Common myeloid progenitor, CD34-positive (primary cell): ENCODE measurements around the gene BANP.
"Not testable (repeated sequence)": the region's sequence is repeated elsewhere in the genome, so short reads cannot be mapped to it uniquely, and the experiment has no call there.

Source experiments
- CTCF ChIA-PET: fragments of 350-600 bp; sonication (Branson Sonifier 250); formaldehyde crosslinking; loops from one replicate; lab custom pipeline; 2021; ENCODE audit warnings: antibody characterized with exemption; lab: Charles Lee
- POLR2A ChIA-PET: fragments of 350-600 bp; sonication (Branson Sonifier 250); formaldehyde crosslinking; loops from one replicate; lab custom pipeline; 2021; ENCODE audit warnings: antibody characterized with exemption; lab: Charles Lee
- DNase-seq, 3 donors: peaks; one replicate each; pipeline versions ENCODE4 v3.0.0 to v3.0.0-alpha.2; 2013
- H3K27ac ChIP-seq, 2 experiments: 1 replicate in 1 of 2; 2 replicates in 1 of 2; pipeline ENCODE4 v1.7.0; 2013; ENCODE audit warnings: inconsistent platforms in 2 of 2, low read length in 2 of 2, mild to moderate bottlenecking in 2 of 2, low read depth in 1 of 2, moderate library complexity in 1 of 2; ENCODE audit not compliant: severe bottlenecking in 2 of 2, insufficient read depth in 1 of 2, poor library complexity in 1 of 2
- H3K27me3 ChIP-seq, 5 experiments: replicated peaks in 2 of 5; 1 replicate in 3 of 5; 2 replicates in 2 of 5; pipeline versions ENCODE4 v1.6.1 to v1.7.0; 2013; ENCODE audit warnings: low read length in 4 of 5, mild to moderate bottlenecking in 2 of 5, moderate library complexity in 2 of 5, inconsistent platforms in 1 of 5; ENCODE audit not compliant: insufficient read depth in 5 of 5, control insufficient read depth in 4 of 5
- H3K36me3 ChIP-seq, 4 experiments: 1 replicate in 2 of 4; 2 replicates in 2 of 4; pipeline versions ENCODE4 v1.6.1 to v1.7.0; 2013; ENCODE audit warnings: low read length in 3 of 4, control low read depth in 1 of 4, mild to moderate bottlenecking in 1 of 4; ENCODE audit not compliant: control insufficient read depth in 4 of 4, insufficient read depth in 4 of 4
- H3K4me1 ChIP-seq, 4 experiments: 1 replicate in 3 of 4; 2 replicates in 1 of 4; pipeline versions ENCODE4 v1.6.1 to v1.7.1; 2013; ENCODE audit warnings: low read length in 3 of 4, mild to moderate bottlenecking in 3 of 4, control low read depth in 1 of 4, inconsistent platforms in 1 of 4, moderate library complexity in 1 of 4; ENCODE audit not compliant: control insufficient read depth in 4 of 4, insufficient read depth in 4 of 4; ENCODE audit errors: control extremely low read depth in 1 of 4
- H3K4me3 ChIP-seq, 7 experiments: 1 replicate in 4 of 7; 2 replicates in 3 of 7; pipeline versions ENCODE4 v1.5.1 to v1.7.0; 2013; ENCODE audit warnings: mild to moderate bottlenecking in 7 of 7, low read length in 6 of 7, moderate library complexity in 6 of 7, inconsistent platforms in 2 of 7, low read depth in 2 of 7, control low read depth in 1 of 7; ENCODE audit not compliant: insufficient read depth in 4 of 7, control insufficient read depth in 1 of 7; ENCODE audit errors: extremely low read depth in 1 of 7
- H3K9me3 ChIP-seq, 5 experiments: 1 replicate in 4 of 5; 2 replicates in 1 of 5; pipeline versions ENCODE4 v1.6.1 to v1.7.1; 2013; ENCODE audit warnings: low read length in 4 of 5, mild to moderate bottlenecking in 2 of 5, inconsistent platforms in 1 of 5, low read depth in 1 of 5, moderate library complexity in 1 of 5; ENCODE audit not compliant: control insufficient read depth in 4 of 5, insufficient read depth in 2 of 5; ENCODE audit errors: control extremely low read depth in 1 of 5
- WGBS: methylation state at CpG from one replicate; pipeline ENCODE4 v1.1.5; 2013; ENCODE audit not compliant: insufficient coverage; 5-methylcytosine and 5-hydroxymethylcytosine counted together

BANP gene

GRCh38 chr16:88093556-88094252, 142.5 kb downstream of the BANP start:
- CTCF ChIA-PET, H3K4me3 ChIP-seq, DNase-seq, H3K27ac ChIP-seq, POLR2A ChIA-PET, H3K4me1 ChIP-seq, H3K27me3 ChIP-seq, H3K36me3 ChIP-seq: not testable (repeated sequence)
- H3K9me3 ChIP-seq = peaks cover 0 to 12% (median 5%) of the 10 kb centered on the region in 5 experiments
- WGBS = 94% methylated on average over 8 of the region's 25 CpGs

- H3K27ac ChIP-seq, CTCF ChIA-PET, H3K4me1 ChIP-seq, POLR2A ChIA-PET, DNase-seq, H3K4me3 ChIP-seq, H3K36me3 ChIP-seq: not testable (repeated sequence)
- 93% methylated on average over 16 of the region's 17 CpGs for WGBS
- Histone ChIP-seq H3K9me3 (peaks cover 0 to 14% (median 5%) of the 10 kb centered on the region in 5 experiments), H3K27me3 (peaks cover 0 to 12% (median 0%) of the 10 kb centered on the region in 5 experiments)
These were observed 143.0 kb downstream of the BANP start for GRCh38 chr16:88094253-88094575.

GRCh38 chr16:88094900-88095299, 143.7 kb downstream of the BANP start:
- H3K27ac ChIP-seq, CTCF ChIA-PET, H3K36me3 ChIP-seq, POLR2A ChIA-PET, H3K4me1 ChIP-seq, DNase-seq, H3K4me3 ChIP-seq: not testable (repeated sequence)
- 100% methylated on average over 3 of the region's 3 CpGs for WGBS
- H3K27me3 ChIP-seq = peaks cover 0 to 18% (median 0%) of the 10 kb centered on the region in 5 experiments
- peaks cover 0 to 14% (median 5%) of the 10 kb centered on the region in 5 experiments for H3K9me3 ChIP-seq

GRCh38 chr16:88096659-88097058, 145.4 kb downstream of the BANP start:
- H3K36me3 ChIP-seq, DNase-seq, H3K4me1 ChIP-seq, CTCF ChIA-PET, H3K4me3 ChIP-seq, H3K27ac ChIP-seq, POLR2A ChIA-PET: not testable (repeated sequence)
- H3K9me3 ChIP-seq = peaks cover 0 to 14% (median 5%) of the 10 kb centered on the region in 5 experiments
- WGBS = 88% methylated on average over 1 of the region's 2 CpGs
- peaks cover 0 to 33% (median 3%) of the 10 kb centered on the region in 5 experiments for H3K27me3 ChIP-seq

- DNase-seq, H3K27ac ChIP-seq, POLR2A ChIA-PET, H3K36me3 ChIP-seq, H3K4me3 ChIP-seq, H3K4me1 ChIP-seq, CTCF ChIA-PET: not testable (repeated sequence)
- Histone ChIP-seq H3K27me3 (peaks cover 0 to 41% (median 3%) of the 10 kb centered on the region in 5 experiments), H3K9me3 (peaks cover 0 to 14% (median 5%) of the 10 kb centered on the region in 5 experiments)
- 89% methylated on average over 19 of the region's 25 CpGs for WGBS
These were observed 147.7 kb downstream of the BANP start for GRCh38 chr16:88098731-88099562.

- no peak for DNase-seq
- H3K27me3 ChIP-seq = peaks cover 0 to 41% (median 3%) of the 10 kb centered on the region in 5 experiments
- ChIA-PET POLR2A (no interaction called here), CTCF (no interaction called here)
- no peak overlapping the region for H3K4me3 ChIP-seq
- H3K36me3 ChIP-seq = no peaks in the 10 kb centered on the region
- 94% methylated on average over 16 of the region's 17 CpGs for WGBS
- peaks cover 0 to 14% (median 5%) of the 10 kb centered on the region in 5 experiments for H3K9me3 ChIP-seq
- H3K27ac ChIP-seq = no peak overlapping the region
- H3K4me1 ChIP-seq = no peaks in the 10 kb centered on the region
These were observed 148.3 kb downstream of the BANP start for GRCh38 chr16:88099563-88099890.

- H3K27me3 ChIP-seq = peaks cover 0 to 41% (median 3%) of the 10 kb centered on the region in 5 experiments
- H3K4me3 ChIP-seq, H3K27ac ChIP-seq, CTCF ChIA-PET, DNase-seq, H3K36me3 ChIP-seq, POLR2A ChIA-PET, H3K4me1 ChIP-seq: not testable (repeated sequence)
- H3K9me3 ChIP-seq = peaks cover 0 to 14% (median 5%) of the 10 kb centered on the region in 5 experiments
- 91% methylated on average over 7 of the region's 14 CpGs for WGBS
These were observed 148.7 kb downstream of the BANP start for GRCh38 chr16:88099956-88100355.
